Measurements from ENCODE around the gene NUDT5. TPM values are rescaled to one million over a fixed set of nuclear protein-coding genes. Genes with fewer than 3 reads are reported as not detected.

Gene NUDT5
- polyA plus RNA-seq, 4 donors = 35.9 to 59.5 (median 44.1) TPM

GRCh38 chr10:12214093-12214492 is 18.4 kb upstream of the NUDT5 start:
- WGBS, 3 donors = 44 to 56% (median 54%) methylated on average over 4 of the region's 4 CpGs
- Histone ChIP-seq H3K4me3 (ENCODE audit: low read depth in 1 of 3, low read length in 3 of 3) (no peak overlapping the region), H3K27ac (ENCODE audit: low read depth in 1 of 3, low read length in 2 of 3) (no peak overlapping the region), H3K27me3 (ENCODE audit: control insufficient read depth in 3 of 3, insufficient read depth in 3 of 3, low read length in 3 of 3) (no peaks in the 10 kb centered on the region), H3K4me1 (ENCODE audit: control insufficient read depth in 3 of 3, insufficient read depth in 2 of 3, low read depth in 1 of 3, low read length in 2 of 3) (peaks cover 0 to 7% (median 3%) of the 10 kb centered on the region in 3 donors), H3K36me3 (ENCODE audit: control insufficient read depth in 3 of 3, insufficient read depth in 2 of 3, low read depth in 1 of 3, low read length in 3 of 3) (peaks cover 3 to 39% (median 21%) of the 10 kb centered on the region in 3 donors), H3K9me3 (ENCODE audit: control insufficient read depth in 2 of 2, insufficient read depth in 1 of 2, low read depth in 1 of 2, low read length in 1 of 2) (peaks cover 0 to 6% of the 10 kb centered on the region in 2 donors)
- FAIRE-seq (no peak), DNase-seq (peak in 1 of 2 donors; percentile 36)

GRCh38 chr10:12213621-12214020 is 17.9 kb upstream of the NUDT5 start:
- DNase-seq (no peak), FAIRE-seq (no peak)
- Histone ChIP-seq H3K36me3 (ENCODE audit: control insufficient read depth in 3 of 3, insufficient read depth in 2 of 3, low read depth in 1 of 3, low read length in 3 of 3) (peaks cover 2 to 36% (median 19%) of the 10 kb centered on the region in 3 donors), H3K27me3 (ENCODE audit: control insufficient read depth in 3 of 3, insufficient read depth in 3 of 3, low read length in 3 of 3) (no peaks in the 10 kb centered on the region), H3K4me1 (ENCODE audit: control insufficient read depth in 3 of 3, insufficient read depth in 2 of 3, low read depth in 1 of 3, low read length in 2 of 3) (peaks cover 0 to 7% (median 3%) of the 10 kb centered on the region in 3 donors), H3K27ac (ENCODE audit: low read depth in 1 of 3, low read length in 2 of 3) (no peak overlapping the region), H3K9me3 (ENCODE audit: control insufficient read depth in 2 of 2, insufficient read depth in 1 of 2, low read depth in 1 of 2, low read length in 1 of 2) (peaks cover 0 to 6% of the 10 kb centered on the region in 2 donors), H3K4me3 (ENCODE audit: low read depth in 1 of 3, low read length in 3 of 3) (no peak overlapping the region)
- WGBS, 3 donors = 56 to 66% (median 64%) methylated on average over 3 of the region's 3 CpGs

- FAIRE-seq (no peak), DNase-seq (no peak)
- H3K27ac ChIP-seq (ENCODE audit: low read depth in 1 of 3, low read length in 2 of 3) = no peak overlapping the region
- H3K27me3 ChIP-seq (ENCODE audit: control insufficient read depth in 3 of 3, insufficient read depth in 3 of 3, low read length in 3 of 3) = no peaks in the 10 kb centered on the region
- peaks cover 2 to 33% (median 13%) of the 10 kb centered on the region in 3 donors for H3K36me3 ChIP-seq (ENCODE audit: control insufficient read depth in 3 of 3, insufficient read depth in 2 of 3, low read depth in 1 of 3, low read length in 3 of 3)
- no peak overlapping the region for H3K4me3 ChIP-seq (ENCODE audit: low read depth in 1 of 3, low read length in 3 of 3)
- peaks cover 0 to 7% (median 3%) of the 10 kb centered on the region in 3 donors for H3K4me1 ChIP-seq (ENCODE audit: control insufficient read depth in 3 of 3, insufficient read depth in 2 of 3, low read depth in 1 of 3, low read length in 2 of 3)
- H3K9me3 ChIP-seq (ENCODE audit: control insufficient read depth in 2 of 2, insufficient read depth in 1 of 2, low read depth in 1 of 2, low read length in 1 of 2) = peaks cover 0 to 6% of the 10 kb centered on the region in 2 donors
- 86 to 89% (median 86%) methylated on average over 3 of the region's 3 CpGs for WGBS, 3 donors
Measured at GRCh38 chr10:12212454-12212853, 16.8 kb upstream of the NUDT5 start.

GRCh38 chr10:12208460-12208859 is 12.8 kb upstream of the NUDT5 start:
- Histone ChIP-seq H3K27ac (ENCODE audit: low read depth in 1 of 3, low read length in 2 of 3) (no peak overlapping the region), H3K9me3 (ENCODE audit: control insufficient read depth in 2 of 2, insufficient read depth in 1 of 2, low read depth in 1 of 2, low read length in 1 of 2) (peaks cover 0 to 6% of the 10 kb centered on the region in 2 donors), H3K27me3 (ENCODE audit: control insufficient read depth in 3 of 3, insufficient read depth in 3 of 3, low read length in 3 of 3) (no peaks in the 10 kb centered on the region), H3K4me1 (ENCODE audit: control insufficient read depth in 3 of 3, insufficient read depth in 2 of 3, low read depth in 1 of 3, low read length in 2 of 3) (no peaks in the 10 kb centered on the region), H3K4me3 (ENCODE audit: low read depth in 1 of 3, low read length in 3 of 3) (no peak overlapping the region), H3K36me3 (ENCODE audit: control insufficient read depth in 3 of 3, insufficient read depth in 2 of 3, low read depth in 1 of 3, low read length in 3 of 3) (peaks cover 0 to 46% (median 9%) of the 10 kb centered on the region in 3 donors)
- 94 to 99% (median 97%) methylated on average over 5 of the region's 5 CpGs for WGBS, 3 donors
- DNase-seq = no peak
- FAIRE-seq = no peak

- 75 to 80% (median 76%) methylated on average over 3 of the region's 3 CpGs for WGBS, 3 donors
- H3K4me1 ChIP-seq (ENCODE audit: control insufficient read depth in 3 of 3, insufficient read depth in 2 of 3, low read depth in 1 of 3, low read length in 2 of 3) = no peaks in the 10 kb centered on the region
- H3K36me3 ChIP-seq (ENCODE audit: control insufficient read depth in 3 of 3, insufficient read depth in 2 of 3, low read depth in 1 of 3, low read length in 3 of 3) = peaks cover 0 to 51% (median 5%) of the 10 kb centered on the region in 3 donors
- H3K9me3 ChIP-seq (ENCODE audit: control insufficient read depth in 2 of 2, insufficient read depth in 1 of 2, low read depth in 1 of 2, low read length in 1 of 2) = peaks cover 0 to 6% of the 10 kb centered on the region in 2 donors
- H3K27ac ChIP-seq (ENCODE audit: low read depth in 1 of 3, low read length in 2 of 3) = no peak overlapping the region
- DNase-seq = no peak
- no peaks in the 10 kb centered on the region for H3K27me3 ChIP-seq (ENCODE audit: control insufficient read depth in 3 of 3, insufficient read depth in 3 of 3, low read length in 3 of 3)
- H3K4me3 ChIP-seq (ENCODE audit: low read depth in 1 of 3, low read length in 3 of 3) = no peak overlapping the region
- FAIRE-seq = no peak
Measured at GRCh38 chr10:12207114-12207513, 11.4 kb upstream of the NUDT5 start.

- H3K4me3 ChIP-seq (ENCODE audit: low read depth in 1 of 3, low read length in 3 of 3) = no peak overlapping the region
- FAIRE-seq (no peak), DNase-seq (no peak)
- peaks cover 0 to 48% (median 7%) of the 10 kb centered on the region in 3 donors for H3K36me3 ChIP-seq (ENCODE audit: control insufficient read depth in 3 of 3, insufficient read depth in 2 of 3, low read depth in 1 of 3, low read length in 3 of 3)
- H3K27ac ChIP-seq (ENCODE audit: low read depth in 1 of 3, low read length in 2 of 3) = no peak overlapping the region
- H3K9me3 ChIP-seq (ENCODE audit: control insufficient read depth in 2 of 2, insufficient read depth in 1 of 2, low read depth in 1 of 2, low read length in 1 of 2) = no peaks in the 10 kb centered on the region
- H3K27me3 ChIP-seq (ENCODE audit: control insufficient read depth in 3 of 3, insufficient read depth in 3 of 3, low read length in 3 of 3) = no peaks in the 10 kb centered on the region
- no peaks in the 10 kb centered on the region for H3K4me1 ChIP-seq (ENCODE audit: control insufficient read depth in 3 of 3, insufficient read depth in 2 of 3, low read depth in 1 of 3, low read length in 2 of 3)
- WGBS, 3 donors = 88 to 95% (median 88%) methylated on average over 3 of the region's 3 CpGs
Measured at GRCh38 chr10:12205082-12205481, 9.4 kb upstream of the NUDT5 start.

GRCh38 chr10:12202226-12202625 is 6.5 kb upstream of the NUDT5 start:
- H3K9me3 ChIP-seq (ENCODE audit: control insufficient read depth in 2 of 2, insufficient read depth in 1 of 2, low read depth in 1 of 2, low read length in 1 of 2) = no peaks in the 10 kb centered on the region
- H3K4me3 ChIP-seq (ENCODE audit: low read depth in 1 of 3, low read length in 3 of 3) = no peak overlapping the region
- peaks cover 0 to 34% (median 8%) of the 10 kb centered on the region in 3 donors for H3K36me3 ChIP-seq (ENCODE audit: control insufficient read depth in 3 of 3, insufficient read depth in 2 of 3, low read depth in 1 of 3, low read length in 3 of 3)
- H3K27me3 ChIP-seq (ENCODE audit: control insufficient read depth in 3 of 3, insufficient read depth in 3 of 3, low read length in 3 of 3) = no peaks in the 10 kb centered on the region
- DNase-seq = no peak
- H3K27ac ChIP-seq (ENCODE audit: low read depth in 1 of 3, low read length in 2 of 3) = no peak overlapping the region
- FAIRE-seq = no peak
- peaks cover 0 to 4% (median 0%) of the 10 kb centered on the region in 3 donors for H3K4me1 ChIP-seq (ENCODE audit: control insufficient read depth in 3 of 3, insufficient read depth in 2 of 3, low read depth in 1 of 3, low read length in 2 of 3)
- 73 to 87% (median 78%) methylated on average over 5 of the region's 5 CpGs for WGBS, 3 donors

GRCh38 chr10:12201543-12201942 is 5.9 kb upstream of the NUDT5 start:
- WGBS, 3 donors = 70 to 88% (median 79%) methylated on average over 3 of the region's 3 CpGs
- H3K9me3 ChIP-seq (ENCODE audit: control insufficient read depth in 2 of 2, insufficient read depth in 1 of 2, low read depth in 1 of 2, low read length in 1 of 2) = no peaks in the 10 kb centered on the region
- FAIRE-seq (no peak), DNase-seq (no peak)
- H3K4me3 ChIP-seq (ENCODE audit: low read depth in 1 of 3, low read length in 3 of 3) = no peak overlapping the region
- no peak overlapping the region for H3K27ac ChIP-seq (ENCODE audit: low read depth in 1 of 3, low read length in 2 of 3)
- peaks cover 0 to 33% (median 8%) of the 10 kb centered on the region in 3 donors for H3K36me3 ChIP-seq (ENCODE audit: control insufficient read depth in 3 of 3, insufficient read depth in 2 of 3, low read depth in 1 of 3, low read length in 3 of 3)
- H3K27me3 ChIP-seq (ENCODE audit: control insufficient read depth in 3 of 3, insufficient read depth in 3 of 3, low read length in 3 of 3) = no peaks in the 10 kb centered on the region
- H3K4me1 ChIP-seq (ENCODE audit: control insufficient read depth in 3 of 3, insufficient read depth in 2 of 3, low read depth in 1 of 3, low read length in 2 of 3) = peaks cover 0 to 4% (median 0%) of the 10 kb centered on the region in 3 donors

- Histone ChIP-seq H3K36me3 (ENCODE audit: control insufficient read depth in 3 of 3, insufficient read depth in 2 of 3, low read depth in 1 of 3, low read length in 3 of 3) (peaks cover 0 to 29% (median 8%) of the 10 kb centered on the region in 3 donors), H3K4me3 (ENCODE audit: low read depth in 1 of 3, low read length in 3 of 3) (no peak overlapping the region), H3K27ac (ENCODE audit: low read depth in 1 of 3, low read length in 2 of 3) (no peak overlapping the region), H3K4me1 (ENCODE audit: control insufficient read depth in 3 of 3, insufficient read depth in 2 of 3, low read depth in 1 of 3, low read length in 2 of 3) (peaks cover 0 to 4% (median 0%) of the 10 kb centered on the region in 3 donors), H3K27me3 (ENCODE audit: control insufficient read depth in 3 of 3, insufficient read depth in 3 of 3, low read length in 3 of 3) (no peaks in the 10 kb centered on the region), H3K9me3 (ENCODE audit: control insufficient read depth in 2 of 2, insufficient read depth in 1 of 2, low read depth in 1 of 2, low read length in 1 of 2) (no peaks in the 10 kb centered on the region)
- DNase-seq = no peak
- WGBS, 3 donors = 95 to 98% (median 96%) methylated on average over 5 of the region's 5 CpGs
- FAIRE-seq = no peak
Measured at GRCh38 chr10:12200850-12201249, 5.2 kb upstream of the NUDT5 start.
